ENCODE results near the gene VEGFB.

DNA sequence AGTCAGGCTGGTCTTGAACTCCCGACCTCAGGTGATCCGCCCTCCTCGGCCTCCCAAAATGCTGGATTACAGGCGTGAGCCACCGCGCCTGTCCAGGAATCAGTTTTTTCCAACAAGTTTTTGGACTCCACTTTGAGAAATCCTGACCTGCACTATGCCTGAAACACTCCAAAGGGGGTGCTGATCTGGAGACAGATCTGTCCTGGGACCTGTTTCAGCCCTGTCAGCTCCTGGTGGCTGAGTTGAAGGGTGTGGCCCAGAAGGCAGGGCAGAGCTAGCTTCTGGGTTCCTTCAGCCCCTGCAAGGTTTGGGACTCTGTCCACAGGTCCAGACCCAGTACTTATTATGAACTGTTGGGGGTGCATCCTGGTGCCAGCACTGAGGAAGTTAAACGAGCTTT lies 2.8 kb upstream of the VEGFB start:
- TF ChIP-seq, protein P1, sequence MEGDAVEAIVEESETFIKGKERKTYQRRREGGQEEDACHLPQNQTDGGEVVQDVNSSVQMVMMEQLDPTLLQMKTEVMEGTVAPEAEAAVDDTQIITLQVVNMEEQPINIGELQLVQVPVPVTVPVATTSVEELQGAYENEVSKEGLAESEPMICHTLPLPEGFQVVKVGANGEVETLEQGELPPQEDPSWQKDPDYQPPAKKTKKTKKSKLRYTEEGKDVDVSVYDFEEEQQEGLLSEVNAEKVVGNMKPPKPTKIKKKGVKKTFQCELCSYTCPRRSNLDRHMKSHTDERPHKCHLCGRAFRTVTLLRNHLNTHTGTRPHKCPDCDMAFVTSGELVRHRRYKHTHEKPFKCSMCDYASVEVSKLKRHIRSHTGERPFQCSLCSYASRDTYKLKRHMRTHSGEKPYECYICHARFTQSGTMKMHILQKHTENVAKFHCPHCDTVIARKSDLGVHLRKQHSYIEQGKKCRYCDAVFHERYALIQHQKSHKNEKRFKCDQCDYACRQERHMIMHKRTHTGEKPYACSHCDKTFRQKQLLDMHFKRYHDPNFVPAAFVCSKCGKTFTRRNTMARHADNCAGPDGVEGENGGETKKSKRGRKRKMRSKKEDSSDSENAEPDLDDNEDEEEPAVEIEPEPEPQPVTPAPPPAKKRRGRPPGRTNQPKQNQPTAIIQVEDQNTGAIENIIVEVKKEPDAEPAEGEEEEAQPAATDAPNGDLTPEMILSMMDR (conservative IDR thresholded peaks at IDR 0.05 in 1 of 2, IDR thresholded peaks at IDR 0.05 in 1 of 2; ENCODE audit: low read depth in 1 of 2, low read length in 2 of 2) = no peak
- no peak for TF ChIP-seq EZH2 (IDR thresholded peaks at IDR 0.05; ENCODE audit: low read length, missing control alignments)

Measured in fibroblast of lung (primary cell).